HepG2 (cell line): Measurements from ENCODE around the gene VPS13D. TPM values are rescaled to one million over a fixed set of nuclear protein-coding genes. Genes with fewer than 3 reads are reported as not detected.

Source experiments
- CCAR2 ChIP-seq: fragments of 200-400 bp; formaldehyde crosslinking; optimal IDR thresholded peaks from 2 replicates; pipeline ENCODE3; 2018; ENCODE audit warnings: low read depth, mild to moderate bottlenecking, low read length, moderate library complexity
- CERS6 ChIP-seq: sonication (generic); formaldehyde crosslinking; IDR thresholded peaks from 2 replicates; pipeline ENCODE4 v1.5.0; 2020; ENCODE audit warnings: missing genetic modification reagents
- E2F1 ChIP-seq: sonication (generic); formaldehyde crosslinking; IDR thresholded peaks from 2 replicates; pipeline ENCODE4 v1.5.0; 2020; ENCODE audit warnings: missing genetic modification reagents
- FOXC1 ChIP-seq: sonication (generic); formaldehyde crosslinking; IDR thresholded peaks from 2 replicates; pipeline ENCODE4 v1.8.0; 2022; ENCODE audit warnings: mild to moderate bottlenecking, missing genetic modification reagents, borderline replicate concordance
- KLF16 ChIP-seq, 2 experiments: sonication (generic) in 1 of 2; formaldehyde crosslinking in 1 of 2; IDR thresholded peaks; 2 replicates each; pipeline versions ENCODE4 v1.6.1 to v1.8.0; 2016 to 2023; ENCODE audit warnings: missing genetic modification reagents in 2 of 2, missing compliant biosample characterization in 1 of 2
- PLSCR1 ChIP-seq: sonication (generic); formaldehyde crosslinking; IDR thresholded peaks from 2 replicates; pipeline ENCODE4 v1.5.0; 2020; ENCODE audit warnings: missing genetic modification reagents, mild to moderate bottlenecking, borderline replicate concordance
- SAP130 ChIP-seq: IDR thresholded peaks from 2 replicates; pipeline ENCODE4 v1.6.1; 2016; ENCODE audit warnings: low read depth
- SMC3 ChIP-seq: IDR thresholded peaks from 2 replicates; pipeline ENCODE4 v1.6.1; 2011; ENCODE audit warnings: low read length, improper control_type of control experiment
- SRY ChIP-seq: sonication (generic); formaldehyde crosslinking; IDR thresholded peaks from 2 replicates; pipeline ENCODE4 v1.8.0; 2022; ENCODE audit warnings: mild to moderate bottlenecking, missing genetic modification reagents
- SYNCRIP ChIP-seq: fragments of 200-400 bp; formaldehyde crosslinking; IDR thresholded peaks from 2 replicates; pipeline ENCODE4 v1.6.1; 2018; ENCODE audit warnings: mild to moderate bottlenecking, low read depth, low read length; ENCODE audit not compliant: insufficient read depth
- ZBTB21 ChIP-seq: sonication (generic); formaldehyde crosslinking; IDR thresholded peaks from 2 replicates; pipeline ENCODE4 v1.4.0; 2020; ENCODE audit warnings: missing genetic modification reagents
- ZNF12 ChIP-seq: sonication (generic); formaldehyde crosslinking; IDR thresholded peaks from 2 replicates; pipeline ENCODE4 v1.5.0; 2020; ENCODE audit warnings: missing genetic modification reagents
- ZNF546 ChIP-seq: sonication (generic); formaldehyde crosslinking; conservative IDR thresholded peaks from 2 replicates; pipeline ENCODE4 v1.8.1; 2023; ENCODE audit warnings: mild to moderate bottlenecking, missing genetic modification reagents
- ZNF550 ChIP-seq: sonication (generic); formaldehyde crosslinking; IDR thresholded peaks from 2 replicates; pipeline ENCODE4 v1.4.0; 2020; ENCODE audit warnings: mild to moderate bottlenecking, missing genetic modification reagents, borderline replicate concordance
- ZNF605 ChIP-seq: sonication (generic); formaldehyde crosslinking; IDR thresholded peaks from 2 replicates; pipeline ENCODE4 v1.8.0; 2022; ENCODE audit warnings: mild to moderate bottlenecking, missing genetic modification reagents
- ZNF746 ChIP-seq: sonication (generic); formaldehyde crosslinking; IDR thresholded peaks from 2 replicates; pipeline ENCODE4 v1.8.0; 2022; ENCODE audit warnings: mild to moderate bottlenecking, missing genetic modification reagents
- ZNF781 ChIP-seq: sonication (generic); formaldehyde crosslinking; IDR thresholded peaks from 2 replicates; pipeline ENCODE4 v1.5.1; 2020; ENCODE audit warnings: borderline replicate concordance, mild to moderate bottlenecking, missing genetic modification reagents; ENCODE audit errors: not compliant biosample characterization
- ZNF841 ChIP-seq: sonication (generic); formaldehyde crosslinking; IDR thresholded peaks from 2 replicates; pipeline ENCODE4 v1.8.1; 2023; ENCODE audit warnings: missing genetic modification reagents, borderline replicate concordance
- ZSCAN29 ChIP-seq: sonication (generic); formaldehyde crosslinking; conservative IDR thresholded peaks from 2 replicates; pipeline ENCODE4 v1.4.0; 2020; ENCODE audit warnings: mild to moderate bottlenecking, missing genetic modification reagents
- polyA plus RNA-seq, 8 experiments: library from polyadenylated mRNA; depleted of rRNA in 3 of 8; stranded (reverse) in 7 of 8; unstranded in 1 of 8; fragments of >200 nt; fragmentation: Illumina TruSeq in 4 of 8; extraction: Trizol in 4 of 8; gene quantifications; 2 replicates each; pipeline versions ENCODE4 v1.2.1 to v1.2.3, GENCODE V29; 2011 to 2016; ENCODE audit warnings: low read depth in 4 of 8, missing spikeins in 1 of 8, mixed read lengths in 1 of 8; ENCODE audit not compliant: insufficient read depth in 1 of 8
- total RNA-seq, 5 experiments: library from RNA; depleted of rRNA; stranded (reverse); fragments of >200 nt; fragmentation: Illumina TruSeq; extraction: Trizol; gene quantifications; 2 replicates each; pipeline ENCODE4 v1.2.3, GENCODE V29; 2016; ENCODE audit warnings: low read depth in 1 of 5
- TF ChIP-seq, protein P1 (sequence below): fragments of 450-650 bp; IDR thresholded peaks from 2 replicates; pipeline ENCODE4 v1.6.1; 2016
- TF ChIP-seq, protein P2 (sequence below): IDR thresholded peaks from 2 replicates; pipeline ENCODE4 v1.6.1; 2016; ENCODE audit warnings: missing biosample characterization, missing genetic modification reagents, low read depth
- TF ChIP-seq, protein P3 (sequence below): sonication (generic); formaldehyde crosslinking; IDR thresholded peaks from 2 replicates; pipeline ENCODE4 v1.8.1; 2023; ENCODE audit warnings: mild to moderate bottlenecking, missing genetic modification reagents

VPS13D gene
- total and polyA plus RNA-seq, 2 of the 13 experiments (the other 11 are each of a cell fraction or from before 2014, with no cell fraction given), result 8.6 to 13.9 TPM

DNA sequence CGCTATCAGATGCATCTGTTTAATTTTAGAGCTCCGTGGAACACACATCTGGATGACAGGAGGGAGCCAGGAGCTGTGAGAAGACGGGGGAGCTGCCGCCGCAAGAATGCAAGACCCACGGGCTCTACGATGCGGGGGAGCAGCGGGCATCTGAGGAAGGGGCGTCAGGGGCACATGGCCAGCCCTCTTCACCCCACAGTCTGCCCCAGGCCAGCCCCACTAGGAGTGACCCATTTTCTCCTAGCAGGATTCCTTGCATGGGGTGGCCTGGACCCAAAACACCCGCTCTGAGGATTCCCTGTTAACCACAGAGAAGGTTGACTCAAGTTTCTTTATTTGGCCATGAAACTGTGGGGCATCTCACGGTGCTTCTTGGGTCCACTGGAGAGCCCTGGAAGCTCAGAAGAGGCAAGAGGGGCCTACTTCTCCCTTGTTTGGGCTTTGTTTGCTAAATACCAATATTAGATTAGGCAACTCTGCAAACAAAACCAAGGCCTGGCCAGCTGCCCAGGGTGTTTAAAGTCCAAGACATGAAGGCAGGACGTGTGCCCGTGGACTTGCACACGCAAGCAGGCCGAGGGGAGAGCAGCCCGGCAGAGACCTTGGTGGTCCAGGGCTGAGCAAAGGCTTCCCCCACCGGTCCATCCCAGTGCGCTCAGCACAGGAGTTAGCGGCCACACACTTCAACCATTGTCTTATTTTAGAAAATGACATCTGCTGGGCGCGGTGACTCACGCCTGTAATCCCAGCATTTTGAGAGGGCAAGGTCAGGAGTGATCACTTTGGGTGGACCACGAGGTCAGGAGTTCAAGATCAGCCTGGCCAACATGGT is 298.4 kb downstream of the VPS13D start (continued):
- TF ChIP-seq CCAR2, result no peak
- TF ChIP-seq ZNF746, result peak; percentile 96
- TF ChIP-seq, protein P1, sequence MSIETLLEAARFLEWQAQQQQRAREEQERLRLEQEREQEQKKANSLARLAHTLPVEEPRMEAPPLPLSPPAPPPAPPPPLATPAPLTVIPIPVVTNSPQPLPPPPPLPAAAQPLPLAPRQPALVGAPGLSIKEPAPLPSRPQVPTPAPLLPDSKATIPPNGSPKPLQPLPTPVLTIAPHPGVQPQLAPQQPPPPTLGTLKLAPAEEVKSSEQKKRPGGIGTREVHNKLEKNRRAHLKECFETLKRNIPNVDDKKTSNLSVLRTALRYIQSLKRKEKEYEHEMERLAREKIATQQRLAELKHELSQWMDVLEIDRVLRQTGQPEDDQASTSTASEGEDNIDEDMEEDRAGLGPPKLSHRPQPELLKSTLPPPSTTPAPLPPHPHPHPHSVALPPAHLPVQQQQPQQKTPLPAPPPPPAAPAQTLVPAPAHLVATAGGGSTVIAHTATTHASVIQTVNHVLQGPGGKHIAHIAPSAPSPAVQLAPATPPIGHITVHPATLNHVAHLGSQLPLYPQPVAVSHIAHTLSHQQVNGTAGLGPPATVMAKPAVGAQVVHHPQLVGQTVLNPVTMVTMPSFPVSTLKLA, result peak; percentile 35; the same call in 1 of the 2 replicates
- TF ChIP-seq SYNCRIP, result no peak
- no peak for TF ChIP-seq SRY (CRISPR knock-in tag)
- peak; percentile 55; the same call in 1 of the 2 replicates for TF ChIP-seq ZNF12
- peak; percentile 76; the same call in 1 of the 2 replicates for TF ChIP-seq ZNF605 (CRISPR knock-in tag)
- no peak for TF ChIP-seq CERS6 (CRISPR knock-in tag)
- TF ChIP-seq ZNF546 (CRISPR knock-in tag), result peak; percentile 10; the same call in 1 of the 2 replicates
- peak; percentile 36; the same call in 1 of the 2 replicates for TF ChIP-seq E2F1 (CRISPR knock-in tag)
- TF ChIP-seq SMC3, result peak; percentile 23; the same call in 1 of the 2 replicates
- TF ChIP-seq ZBTB21 (CRISPR knock-in tag), result peak; percentile 42; the same call in 1 of the 2 replicates
- TF ChIP-seq, protein P2, sequence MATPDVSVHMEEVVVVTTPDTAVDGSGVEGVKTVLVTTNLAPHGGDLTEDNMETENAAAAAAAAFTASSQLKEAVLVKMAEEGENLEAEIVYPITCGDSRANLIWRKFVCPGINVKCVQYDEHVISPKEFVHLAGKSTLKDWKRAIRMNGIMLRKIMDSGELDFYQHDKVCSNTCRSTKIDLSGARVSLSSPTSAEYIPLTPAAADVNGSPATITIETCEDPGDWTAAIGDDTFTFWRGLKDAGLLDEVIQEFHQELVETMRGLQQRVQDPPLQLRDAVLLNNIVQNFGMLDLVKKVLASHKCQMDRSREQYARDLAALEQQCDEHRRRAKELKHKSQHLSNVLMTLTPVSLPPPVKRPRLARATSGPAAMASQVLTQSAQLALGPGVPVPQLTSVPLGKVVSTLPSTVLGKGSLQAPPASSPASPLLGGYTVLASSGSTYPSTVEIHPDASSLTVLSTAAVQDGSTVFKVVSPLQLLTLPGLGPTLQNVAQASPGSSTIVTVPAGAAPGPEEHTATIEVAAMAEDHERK (CRISPR knock-in tag), result no peak
- TF ChIP-seq ZNF781, result no peak
- TF ChIP-seq PLSCR1 (CRISPR knock-in tag), result no peak
- TF ChIP-seq, protein P3, sequence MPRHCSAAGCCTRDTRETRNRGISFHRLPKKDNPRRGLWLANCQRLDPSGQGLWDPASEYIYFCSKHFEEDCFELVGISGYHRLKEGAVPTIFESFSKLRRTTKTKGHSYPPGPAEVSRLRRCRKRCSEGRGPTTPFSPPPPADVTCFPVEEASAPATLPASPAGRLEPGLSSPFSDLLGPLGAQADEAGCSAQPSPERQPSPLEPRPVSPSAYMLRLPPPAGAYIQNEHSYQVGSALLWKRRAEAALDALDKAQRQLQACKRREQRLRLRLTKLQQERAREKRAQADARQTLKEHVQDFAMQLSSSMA, result peak; percentile 84; the same call in 1 of the 2 replicates
- TF ChIP-seq FOXC1 (CRISPR knock-in tag), result peak; percentile 93
- TF ChIP-seq ZSCAN29 (CRISPR knock-in tag), result no peak; the same call in 1 of the 2 replicates
- no peak for TF ChIP-seq ZNF841
- no peak for TF ChIP-seq ZNF550 (CRISPR knock-in tag)
- peak; percentile 84 for TF ChIP-seq SAP130
- peak in 1 of 2 experiments; percentile 87; a peak in 2 of 4 replicates for TF ChIP-seq KLF16 (CRISPR knock-in tag; IDR thresholded peaks at IDR 0.05)
